Mammary epithelial cell (primary cell): ENCODE data around the gene JAG1.

ENCODE experiments used
- EZH2 ChIP-seq: IDR thresholded peaks from 2 replicates; pipeline ENCODE4 v1.6.1; 2012; ENCODE audit warnings: low read length, inconsistent platforms, borderline replicate concordance
- TF ChIP-seq, protein P1 (sequence below), 2 donors: IDR thresholded peaks in 1 of 2; conservative IDR thresholded peaks in 1 of 2; 2 replicates each; pipeline ENCODE4 v1.5.1; 2011 to 2012; ENCODE audit warnings: inconsistent platforms in 2 of 2, low read length in 2 of 2, mild to moderate bottlenecking in 2 of 2, control low read depth in 1 of 2, low read depth in 1 of 2; ENCODE audit not compliant: insufficient read depth in 1 of 2; ENCODE audit errors: extremely low read depth in 1 of 2

DNA sequence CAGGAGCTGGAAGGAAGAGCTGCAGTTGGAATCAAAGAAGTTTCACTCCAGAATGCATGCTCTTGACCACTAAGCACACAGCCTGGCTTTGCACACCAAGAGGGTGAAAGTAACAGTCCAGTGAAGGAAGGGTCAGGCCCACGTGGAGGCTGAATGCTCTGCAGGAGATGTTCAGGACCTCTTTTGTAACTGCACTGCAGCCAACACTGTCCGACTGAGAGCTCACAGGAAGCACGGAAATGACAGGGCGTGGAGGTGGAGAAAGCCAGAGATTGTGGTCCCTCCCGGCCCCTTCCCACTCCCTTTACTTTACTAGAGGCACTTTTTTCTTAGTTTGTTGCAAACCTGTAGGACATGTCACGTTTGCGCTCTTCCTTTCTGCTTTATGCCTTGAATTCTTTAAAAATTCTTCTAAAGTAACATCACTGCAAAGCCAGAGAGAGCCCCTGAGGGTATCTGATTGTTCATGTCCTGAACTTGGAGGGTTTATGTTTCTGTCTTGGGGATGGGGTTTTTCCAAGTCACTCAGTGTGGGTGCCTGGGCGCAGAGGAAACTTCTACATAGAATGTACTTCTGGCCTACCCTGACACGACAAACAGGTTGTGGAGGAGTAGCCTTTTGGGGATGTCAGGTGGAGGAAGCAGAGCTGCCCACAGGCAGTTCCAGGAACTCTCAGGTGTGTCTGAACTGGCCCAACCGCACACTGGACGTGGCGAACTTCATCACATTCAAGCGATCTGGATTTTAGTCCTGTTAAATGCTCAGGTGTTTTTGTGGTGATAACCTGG is 40.9 kb downstream of the JAG1 start:
- TF ChIP-seq, protein P1, sequence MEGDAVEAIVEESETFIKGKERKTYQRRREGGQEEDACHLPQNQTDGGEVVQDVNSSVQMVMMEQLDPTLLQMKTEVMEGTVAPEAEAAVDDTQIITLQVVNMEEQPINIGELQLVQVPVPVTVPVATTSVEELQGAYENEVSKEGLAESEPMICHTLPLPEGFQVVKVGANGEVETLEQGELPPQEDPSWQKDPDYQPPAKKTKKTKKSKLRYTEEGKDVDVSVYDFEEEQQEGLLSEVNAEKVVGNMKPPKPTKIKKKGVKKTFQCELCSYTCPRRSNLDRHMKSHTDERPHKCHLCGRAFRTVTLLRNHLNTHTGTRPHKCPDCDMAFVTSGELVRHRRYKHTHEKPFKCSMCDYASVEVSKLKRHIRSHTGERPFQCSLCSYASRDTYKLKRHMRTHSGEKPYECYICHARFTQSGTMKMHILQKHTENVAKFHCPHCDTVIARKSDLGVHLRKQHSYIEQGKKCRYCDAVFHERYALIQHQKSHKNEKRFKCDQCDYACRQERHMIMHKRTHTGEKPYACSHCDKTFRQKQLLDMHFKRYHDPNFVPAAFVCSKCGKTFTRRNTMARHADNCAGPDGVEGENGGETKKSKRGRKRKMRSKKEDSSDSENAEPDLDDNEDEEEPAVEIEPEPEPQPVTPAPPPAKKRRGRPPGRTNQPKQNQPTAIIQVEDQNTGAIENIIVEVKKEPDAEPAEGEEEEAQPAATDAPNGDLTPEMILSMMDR (conservative IDR thresholded peaks at IDR 0.05 in 1 of 2, IDR thresholded peaks at IDR 0.05 in 1 of 2; ENCODE audit: extremely low read depth in 1 of 2, insufficient read depth in 1 of 2, low read depth in 1 of 2, low read length in 2 of 2), result no peak
- no peak for TF ChIP-seq EZH2
